ENCODE data around the gene GEMIN4.

- no peak for TF ChIP-seq CTCF (IDR thresholded peaks at IDR 0.05)
- no peak for TF ChIP-seq POLR2AphosphoS5 (IDR thresholded peaks at IDR 0.05)
- no peak for TF ChIP-seq POLR2A (IDR thresholded peaks at IDR 0.05)
- TF ChIP-seq EP300 (IDR thresholded peaks at IDR 0.05): no peak
Observed at GRCh38 chr17:760371-760770, 8.3 kb upstream of the GEMIN4 start.
